Measurements from ENCODE around the gene TF.

Gene TF

GRCh38 chr3:133754455-133754854 is 8.3 kb downstream of the TF start:
- H3K4me3 ChIP-seq (replicated peaks; ENCODE audit: insufficient read depth, low read length): no peak overlapping the region
- DNase-seq (ENCODE audit: low read depth in 1 of 2, low spot score in 1 of 2): no peak
- H3K27me3 ChIP-seq (ENCODE audit: insufficient read depth, poor library complexity, severe bottlenecking): no peaks in the 10 kb centered on the region
- H3K27ac ChIP-seq (replicated peaks): no peak overlapping the region
- TF ChIP-seq, protein P1, sequence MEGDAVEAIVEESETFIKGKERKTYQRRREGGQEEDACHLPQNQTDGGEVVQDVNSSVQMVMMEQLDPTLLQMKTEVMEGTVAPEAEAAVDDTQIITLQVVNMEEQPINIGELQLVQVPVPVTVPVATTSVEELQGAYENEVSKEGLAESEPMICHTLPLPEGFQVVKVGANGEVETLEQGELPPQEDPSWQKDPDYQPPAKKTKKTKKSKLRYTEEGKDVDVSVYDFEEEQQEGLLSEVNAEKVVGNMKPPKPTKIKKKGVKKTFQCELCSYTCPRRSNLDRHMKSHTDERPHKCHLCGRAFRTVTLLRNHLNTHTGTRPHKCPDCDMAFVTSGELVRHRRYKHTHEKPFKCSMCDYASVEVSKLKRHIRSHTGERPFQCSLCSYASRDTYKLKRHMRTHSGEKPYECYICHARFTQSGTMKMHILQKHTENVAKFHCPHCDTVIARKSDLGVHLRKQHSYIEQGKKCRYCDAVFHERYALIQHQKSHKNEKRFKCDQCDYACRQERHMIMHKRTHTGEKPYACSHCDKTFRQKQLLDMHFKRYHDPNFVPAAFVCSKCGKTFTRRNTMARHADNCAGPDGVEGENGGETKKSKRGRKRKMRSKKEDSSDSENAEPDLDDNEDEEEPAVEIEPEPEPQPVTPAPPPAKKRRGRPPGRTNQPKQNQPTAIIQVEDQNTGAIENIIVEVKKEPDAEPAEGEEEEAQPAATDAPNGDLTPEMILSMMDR (IDR thresholded peaks at IDR 0.05; ENCODE audit: insufficient read depth, low read length): no peak
- no peak for TF ChIP-seq POLR2AphosphoS5 (IDR thresholded peaks at IDR 0.05; ENCODE audit: low read depth)
- no peak for TF ChIP-seq GABPA (IDR thresholded peaks at IDR 0.05; ENCODE audit: low read depth)
- no peak for TF ChIP-seq REST (IDR thresholded peaks at IDR 0.05; ENCODE audit: insufficient replicate concordance, low read depth)
- TF ChIP-seq SPI1 (IDR thresholded peaks at IDR 0.05; ENCODE audit: borderline replicate concordance, low read depth): no peak

- H3K27me3 ChIP-seq (ENCODE audit: insufficient read depth, poor library complexity, severe bottlenecking): no peaks in the 10 kb centered on the region
- no peak for DNase-seq (ENCODE audit: low read depth in 1 of 2, low spot score in 1 of 2)
- TF ChIP-seq, protein P1 (IDR thresholded peaks at IDR 0.05; ENCODE audit: insufficient read depth, low read length): no peak
- TF ChIP-seq GABPA (IDR thresholded peaks at IDR 0.05; ENCODE audit: low read depth): no peak
- TF ChIP-seq POLR2AphosphoS5 (IDR thresholded peaks at IDR 0.05; ENCODE audit: low read depth): no peak
- H3K4me3 ChIP-seq (replicated peaks; ENCODE audit: insufficient read depth, low read length): no peak overlapping the region
- H3K27ac ChIP-seq (replicated peaks): no peak overlapping the region
Measured at GRCh38 chr3:133754973-133755828, 9.0 kb downstream of the TF start.

DNA sequence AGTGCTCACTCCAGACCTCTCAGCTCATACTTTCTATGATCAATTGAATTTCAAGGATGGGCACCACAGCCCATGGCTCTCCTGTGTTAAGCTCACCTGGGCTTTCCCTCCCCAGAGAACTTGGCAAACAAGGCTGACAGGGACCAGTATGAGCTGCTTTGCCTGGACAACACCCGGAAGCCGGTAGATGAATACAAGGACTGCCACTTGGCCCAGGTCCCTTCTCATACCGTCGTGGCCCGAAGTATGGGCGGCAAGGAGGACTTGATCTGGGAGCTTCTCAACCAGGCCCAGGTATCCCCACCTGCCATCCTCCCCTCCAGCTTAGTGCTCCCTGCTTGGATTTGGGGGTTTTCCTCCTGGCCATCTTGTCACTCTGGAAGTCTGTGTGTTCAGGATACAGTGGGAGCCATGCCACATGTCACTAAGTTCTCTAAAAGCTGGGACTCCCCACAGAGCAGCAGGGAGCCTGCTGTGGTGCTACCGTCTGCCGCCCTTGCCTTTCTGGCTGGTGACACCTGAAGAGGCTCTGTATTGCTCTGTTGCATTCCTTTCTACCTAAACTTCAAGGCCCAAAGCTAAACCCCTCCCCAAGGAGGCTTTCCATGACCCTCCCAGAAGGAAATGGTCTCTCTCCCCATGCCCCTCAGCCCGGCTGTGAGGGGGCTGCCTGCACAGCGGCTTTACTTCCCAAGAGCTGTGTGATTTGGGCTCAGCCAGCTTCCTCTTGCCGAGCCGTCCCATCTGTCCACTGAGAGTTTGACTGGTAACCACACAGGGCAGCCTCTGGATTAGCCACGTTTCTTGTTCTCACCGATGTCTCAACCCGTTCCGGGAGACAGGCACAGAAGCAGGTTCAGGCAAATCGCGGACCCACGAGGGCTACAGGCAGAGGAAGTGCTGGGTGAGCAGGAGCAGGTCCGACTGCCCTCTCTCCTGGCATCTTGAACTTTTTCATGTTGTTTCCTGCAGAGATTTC is 10.8 kb downstream of the TF start:
- no peak for DNase-seq (ENCODE audit: low read depth in 1 of 2, low spot score in 1 of 2)
- no peak overlapping the region for H3K27ac ChIP-seq (replicated peaks)
- TF ChIP-seq, protein P1 (IDR thresholded peaks at IDR 0.05; ENCODE audit: insufficient read depth, low read length): no peak
- no peak for TF ChIP-seq POLR2AphosphoS5 (IDR thresholded peaks at IDR 0.05; ENCODE audit: low read depth)
- no peak for TF ChIP-seq SPI1 (IDR thresholded peaks at IDR 0.05; ENCODE audit: borderline replicate concordance, low read depth)
- TF ChIP-seq REST (IDR thresholded peaks at IDR 0.05; ENCODE audit: insufficient replicate concordance, low read depth): no peak
- TF ChIP-seq GABPA (IDR thresholded peaks at IDR 0.05; ENCODE audit: low read depth): no peak
- H3K4me3 ChIP-seq (replicated peaks; ENCODE audit: insufficient read depth, low read length): no peak overlapping the region
- no peaks in the 10 kb centered on the region for H3K27me3 ChIP-seq (ENCODE audit: insufficient read depth, poor library complexity, severe bottlenecking)
